Hepatocyte (in vitro differentiated cells): ENCODE results near the gene NCKAP5L.

Experiments used
- CTCF ChIP-seq: fragments of 200-600 bp; sonication (generic); IDR thresholded peaks from 2 replicates; pipeline ENCODE4 v1.5.1; 2016; ENCODE audit warnings: antibody characterized with exemption, mild to moderate bottlenecking; ENCODE audit not compliant: poor library complexity
- EZH2 ChIP-seq: fragments of 200-600 bp; sonication (generic); IDR thresholded peaks from 2 replicates; pipeline ENCODE4 v1.6.1; 2016; ENCODE audit warnings: antibody characterized with exemption, mild to moderate bottlenecking, borderline replicate concordance
- EZH2phosphoT487 ChIP-seq: fragments of 200-600 bp; sonication (generic); IDR thresholded peaks from one replicate; pipeline ENCODE4 v1.6.1; 2018; ENCODE audit warnings: antibody characterized with exemption, mild to moderate bottlenecking, low read depth, moderate library complexity; ENCODE audit not compliant: unreplicated experiment, severe bottlenecking

- TF ChIP-seq CTCF (no peak), EZH2 (no peak), EZH2phosphoT487 (no peak)
These were observed 32.5 kb downstream of the NCKAP5L start for GRCh38 chr12:49795654-49796105.
